Duodenal mucosa (tissue), 2 donors: ENCODE measurements around the gene JTB.

Experiments used
- H3K27ac ChIP-seq: one replicate; pipeline ENCODE4 v1.7.0; 2013; ENCODE audit warnings: low read depth, low read length
- H3K27me3 ChIP-seq, 2 donors: one replicate each; pipeline ENCODE4 v1.7.0; 2013; ENCODE audit warnings: low read length in 2 of 2, control low read depth in 1 of 2; ENCODE audit not compliant: insufficient read depth in 2 of 2, control insufficient read depth in 1 of 2
- H3K36me3 ChIP-seq, 2 donors: one replicate each; pipeline ENCODE4 v1.7.0; 2013; ENCODE audit warnings: low read length in 2 of 2, control low read depth in 1 of 2; ENCODE audit not compliant: insufficient read depth in 2 of 2, control insufficient read depth in 1 of 2
- H3K4me1 ChIP-seq, 2 donors: one replicate each; pipeline ENCODE4 v1.7.0; 2013; ENCODE audit warnings: low read length in 2 of 2, control low read depth in 1 of 2; ENCODE audit not compliant: insufficient read depth in 2 of 2, control insufficient read depth in 1 of 2
- H3K4me3 ChIP-seq, 2 donors: one replicate each; pipeline ENCODE4 v1.7.0; 2013; ENCODE audit warnings: low read length in 2 of 2, low read depth in 1 of 2
- H3K9ac ChIP-seq, 2 donors: one replicate each; pipeline ENCODE4 v1.7.0; 2013; ENCODE audit warnings: low read length in 2 of 2, low read depth in 1 of 2
- H3K9me3 ChIP-seq, 2 donors: one replicate each; pipeline ENCODE4 v1.7.0; 2013; ENCODE audit warnings: low read length in 2 of 2, control low read depth in 1 of 2; ENCODE audit not compliant: control insufficient read depth in 1 of 2

JTB gene

DNA sequence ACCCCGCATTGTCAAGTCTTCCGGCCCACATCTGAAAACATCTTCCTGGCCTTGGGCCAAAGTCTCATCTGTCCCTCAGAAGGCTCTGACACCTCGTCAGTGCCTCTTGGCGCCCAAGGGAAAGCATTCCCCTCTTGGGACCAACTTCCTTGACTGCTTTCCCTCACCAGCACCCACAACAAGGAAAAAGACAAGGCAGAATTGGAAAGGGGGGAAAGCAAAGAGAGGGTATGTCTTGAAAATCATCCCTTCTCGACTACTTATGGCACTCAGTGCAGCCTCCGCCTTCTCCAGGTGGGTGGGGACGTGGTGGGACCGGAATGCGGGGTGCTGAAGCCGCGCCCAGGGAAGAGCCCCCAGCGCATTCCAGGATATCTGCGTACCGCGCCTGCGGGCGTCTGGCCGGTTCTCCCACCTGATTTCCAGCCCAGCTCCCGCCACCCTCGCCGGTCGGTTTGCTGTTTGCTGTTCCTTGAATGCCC lies 13.6 kb downstream of the JTB start:
- peaks cover 49 to 53% of the 10 kb centered on the region in 2 donors for H3K4me1 ChIP-seq
- H3K9ac ChIP-seq, result peak overlapping the region; percentile 71 to 94
- no peaks in the 10 kb centered on the region for H3K27me3 ChIP-seq
- H3K36me3 ChIP-seq, result peaks cover 0 to 11% of the 10 kb centered on the region in 2 donors
- no peaks in the 10 kb centered on the region for H3K9me3 ChIP-seq
- peak overlapping the region; percentile 83 for H3K27ac ChIP-seq
- H3K4me3 ChIP-seq, result peak overlapping the region; percentile 77 to 95

DNA sequence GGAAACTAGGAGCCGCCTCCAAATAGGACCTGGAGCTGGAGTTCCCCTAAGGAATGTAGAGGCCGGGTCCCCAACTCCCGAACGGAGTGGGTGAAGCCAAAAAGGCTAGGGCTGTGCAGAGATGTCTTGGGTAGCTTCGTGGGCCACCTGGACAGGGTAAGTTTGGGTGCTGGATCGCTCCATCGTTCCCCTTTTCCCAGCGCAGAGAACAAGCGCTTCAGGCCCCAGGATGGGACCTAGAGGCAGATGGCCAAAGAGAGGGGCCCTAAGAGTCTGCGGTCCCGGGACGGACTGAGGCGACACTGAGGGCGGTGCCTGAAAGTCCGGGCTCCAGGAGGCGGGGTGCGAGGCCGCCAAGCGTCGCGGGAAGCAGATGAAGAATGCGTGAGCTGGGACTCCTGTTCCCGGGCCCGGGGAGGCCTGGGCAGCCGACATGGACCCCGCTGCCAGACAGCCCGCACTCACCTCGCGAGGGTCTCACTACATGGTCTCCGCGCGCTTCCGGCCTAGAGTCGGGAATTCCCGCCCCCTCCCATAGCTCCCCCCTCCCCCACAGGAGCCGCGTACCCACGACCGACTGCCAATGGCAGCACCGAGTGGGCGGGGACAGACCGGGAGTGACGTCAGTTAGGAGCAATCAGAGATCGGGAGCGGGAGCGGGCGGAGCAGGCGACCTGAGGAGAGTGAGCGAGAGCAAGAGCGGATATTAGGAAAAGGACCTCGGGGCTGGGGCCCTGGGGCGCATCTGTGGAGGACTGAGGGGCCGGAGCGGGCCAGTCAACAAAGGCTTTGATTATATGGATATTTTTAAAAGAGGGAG lies 14.2 kb downstream of the JTB start, which contains the start of gene SLC39A1:
Gene SLC39A1, minus strand, starts transcription at position 508 of the 820 bp plus-strand sequence. CDS start 822 bp downstream, outside the sequence.
- peaks cover 46 to 49% of the 10 kb centered on the region in 2 donors for H3K4me1 ChIP-seq
- peak within 1 kb of the TSS; percentile 77 to 95 for H3K4me3 ChIP-seq
- H3K27ac ChIP-seq, result peak within 1 kb of the TSS; percentile 83
- H3K36me3 ChIP-seq, result peaks cover 0 to 11% of the 10 kb centered on the region in 2 donors
- H3K27me3 ChIP-seq, result no peaks in the 10 kb centered on the region
- H3K9me3 ChIP-seq, result no peaks in the 10 kb centered on the region
- peak within 1 kb of the TSS; percentile 94 to 99 for H3K9ac ChIP-seq

DNA sequence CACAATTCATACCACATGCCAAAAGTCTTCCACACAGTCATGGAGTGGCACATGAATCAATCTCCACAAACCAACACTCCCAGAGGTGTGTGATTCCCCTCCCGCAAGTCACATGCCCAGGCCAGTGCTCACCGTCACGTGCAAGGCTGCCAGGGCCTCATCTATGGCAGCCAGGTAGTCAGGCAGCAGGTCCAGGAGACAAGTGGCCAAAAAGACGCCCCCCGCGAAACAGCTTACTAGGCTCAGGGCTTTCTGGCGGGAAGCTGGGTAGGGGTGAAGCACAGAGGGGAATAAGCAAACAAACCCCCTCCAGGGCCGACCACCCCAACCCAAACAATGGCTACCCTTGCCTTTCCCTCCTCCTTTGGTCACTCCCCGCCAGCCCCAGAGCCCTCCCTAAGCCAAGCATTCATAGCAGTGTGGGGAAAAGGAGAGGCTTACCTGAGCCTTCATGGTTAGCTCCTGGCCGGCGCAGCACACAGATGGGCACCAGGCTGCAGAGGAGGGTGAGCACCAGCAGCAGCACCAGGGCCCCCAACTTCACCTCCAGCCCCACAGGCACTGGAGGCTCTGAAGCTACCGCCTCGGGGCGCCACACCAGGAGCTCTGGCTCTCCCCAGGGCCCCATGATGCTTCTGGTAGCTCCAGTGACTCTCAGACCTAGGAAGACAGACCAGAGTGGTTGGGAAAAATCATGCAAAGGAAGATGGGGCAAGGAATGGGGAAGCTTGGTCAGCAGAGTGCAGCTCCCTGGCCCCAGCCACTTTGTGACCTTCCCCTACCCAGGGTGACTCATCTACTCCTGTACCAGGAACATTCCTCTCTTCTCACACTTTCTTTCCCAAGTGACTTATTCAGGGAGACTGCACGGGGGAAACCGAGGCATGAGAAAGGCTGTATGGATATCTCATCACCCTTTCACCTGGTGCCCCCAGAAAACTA lies 15.1 kb downstream of the JTB start:
- Histone ChIP-seq H3K27me3 (no peaks in the 10 kb centered on the region), H3K4me3 (peak overlapping the region; percentile 77 to 95), H3K27ac (peak overlapping the region; percentile 83), H3K9ac (peak overlapping the region; percentile 94 to 99), H3K9me3 (no peaks in the 10 kb centered on the region), H3K4me1 (peaks cover 46 to 50% of the 10 kb centered on the region in 2 donors), H3K36me3 (peaks cover 0 to 11% of the 10 kb centered on the region in 2 donors)

DNA sequence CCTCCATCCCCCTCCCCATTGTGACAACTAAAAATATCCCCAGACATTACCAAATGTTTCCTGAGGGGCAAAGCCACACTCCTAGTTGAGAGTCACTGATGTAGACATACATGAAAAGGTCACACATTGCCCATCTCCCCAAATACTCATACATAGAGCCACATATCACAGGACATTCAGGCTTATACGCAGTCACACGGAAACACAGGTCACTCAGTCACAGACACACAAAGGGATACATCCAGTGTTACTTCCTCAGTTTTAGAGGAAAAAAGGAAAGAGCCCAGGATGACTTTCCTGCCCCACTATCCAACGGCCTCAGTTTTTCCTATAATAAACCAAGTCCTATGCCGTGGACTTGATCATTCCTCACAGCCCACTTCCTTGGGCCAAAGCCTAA lies 16.1 kb downstream of the JTB start:
- no peak overlapping the region for H3K9ac ChIP-seq
- H3K27me3 ChIP-seq, result no peaks in the 10 kb centered on the region
- peak overlapping the region in 1 of 2 donors; percentile 77 for H3K4me3 ChIP-seq
- H3K9me3 ChIP-seq, result no peaks in the 10 kb centered on the region
- H3K36me3 ChIP-seq, result peaks cover 0 to 11% of the 10 kb centered on the region in 2 donors
- H3K4me1 ChIP-seq, result peaks cover 50 to 53% of the 10 kb centered on the region in 2 donors
- no peak overlapping the region for H3K27ac ChIP-seq

DNA sequence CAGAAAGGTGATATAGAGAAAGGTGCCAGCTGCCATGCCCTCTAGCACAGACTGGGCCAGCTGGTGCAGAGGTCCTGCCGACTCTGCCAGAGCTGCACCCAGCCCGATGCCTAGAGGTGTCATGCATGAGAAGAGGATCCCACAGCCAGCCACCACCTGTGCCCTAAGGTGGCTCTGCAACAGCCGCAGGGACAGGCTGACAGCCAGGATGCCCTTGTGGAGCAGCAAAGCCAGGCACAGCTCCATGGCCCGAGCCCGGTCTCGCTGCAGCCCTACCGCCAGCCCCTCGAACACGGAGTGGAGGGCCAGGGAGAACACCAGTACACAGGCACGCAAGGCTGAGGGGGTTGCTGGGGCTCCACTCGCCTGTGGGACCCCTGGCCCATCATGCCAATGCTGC lies 17.3 kb downstream of the JTB start:
- peaks cover 50 to 54% of the 10 kb centered on the region in 2 donors for H3K4me1 ChIP-seq
- no peak overlapping the region for H3K9ac ChIP-seq
- no peak overlapping the region for H3K4me3 ChIP-seq
- H3K27ac ChIP-seq, result no peak overlapping the region
- no peaks in the 10 kb centered on the region for H3K9me3 ChIP-seq
- no peaks in the 10 kb centered on the region for H3K27me3 ChIP-seq
- H3K36me3 ChIP-seq, result peaks cover 0 to 11% of the 10 kb centered on the region in 2 donors

DNA sequence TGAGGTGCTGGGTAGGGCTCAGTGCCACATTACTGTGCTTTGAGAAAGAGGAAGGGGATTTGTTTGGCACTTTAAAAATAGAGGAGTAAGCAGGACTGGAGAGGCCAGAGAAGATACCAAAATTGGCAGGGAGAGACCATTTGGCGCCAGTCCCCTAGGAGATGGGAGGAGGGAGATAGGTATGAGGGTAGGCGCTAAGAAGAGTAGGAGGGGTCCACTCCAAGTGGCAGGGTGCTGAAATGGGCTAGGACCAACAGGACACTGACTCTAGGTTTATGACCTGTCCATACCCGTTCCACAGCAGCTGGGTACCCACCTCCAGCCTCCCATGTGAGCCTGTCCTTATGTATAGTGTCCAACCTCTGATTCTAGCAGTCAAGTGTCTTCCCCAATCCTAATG lies 18.0 kb downstream of the JTB start:
- no peaks in the 10 kb centered on the region for H3K9me3 ChIP-seq
- H3K36me3 ChIP-seq, result peaks cover 5 to 17% of the 10 kb centered on the region in 2 donors
- H3K27me3 ChIP-seq, result no peaks in the 10 kb centered on the region
- no peak overlapping the region for H3K4me3 ChIP-seq
- H3K9ac ChIP-seq, result no peak overlapping the region
- no peak overlapping the region for H3K27ac ChIP-seq
- peaks cover 50 to 54% of the 10 kb centered on the region in 2 donors for H3K4me1 ChIP-seq

DNA sequence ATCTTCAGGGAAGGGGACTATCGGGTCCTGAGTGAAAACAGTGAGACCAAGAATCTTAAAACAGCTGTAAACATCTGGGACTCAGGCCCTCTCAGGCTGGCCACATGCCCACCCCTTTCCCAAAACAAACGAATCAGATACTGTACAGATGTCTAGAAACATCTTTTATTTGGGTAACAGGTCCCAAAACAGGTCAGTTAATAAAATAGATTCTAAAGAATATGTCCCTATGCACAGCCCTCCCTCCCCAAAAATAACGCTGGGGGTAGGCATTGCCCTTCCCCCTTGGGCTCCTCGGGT lies 18.6 kb downstream of the JTB start:
- Histone ChIP-seq H3K9me3 (no peaks in the 10 kb centered on the region), H3K9ac (peak overlapping the region in 1 of 2 donors; percentile 13), H3K4me1 (peaks cover 45 to 50% of the 10 kb centered on the region in 2 donors), H3K4me3 (peak overlapping the region; percentile 38 to 91), H3K27me3 (no peaks in the 10 kb centered on the region), H3K27ac (no peak overlapping the region), H3K36me3 (peaks cover 6 to 21% of the 10 kb centered on the region in 2 donors)

DNA sequence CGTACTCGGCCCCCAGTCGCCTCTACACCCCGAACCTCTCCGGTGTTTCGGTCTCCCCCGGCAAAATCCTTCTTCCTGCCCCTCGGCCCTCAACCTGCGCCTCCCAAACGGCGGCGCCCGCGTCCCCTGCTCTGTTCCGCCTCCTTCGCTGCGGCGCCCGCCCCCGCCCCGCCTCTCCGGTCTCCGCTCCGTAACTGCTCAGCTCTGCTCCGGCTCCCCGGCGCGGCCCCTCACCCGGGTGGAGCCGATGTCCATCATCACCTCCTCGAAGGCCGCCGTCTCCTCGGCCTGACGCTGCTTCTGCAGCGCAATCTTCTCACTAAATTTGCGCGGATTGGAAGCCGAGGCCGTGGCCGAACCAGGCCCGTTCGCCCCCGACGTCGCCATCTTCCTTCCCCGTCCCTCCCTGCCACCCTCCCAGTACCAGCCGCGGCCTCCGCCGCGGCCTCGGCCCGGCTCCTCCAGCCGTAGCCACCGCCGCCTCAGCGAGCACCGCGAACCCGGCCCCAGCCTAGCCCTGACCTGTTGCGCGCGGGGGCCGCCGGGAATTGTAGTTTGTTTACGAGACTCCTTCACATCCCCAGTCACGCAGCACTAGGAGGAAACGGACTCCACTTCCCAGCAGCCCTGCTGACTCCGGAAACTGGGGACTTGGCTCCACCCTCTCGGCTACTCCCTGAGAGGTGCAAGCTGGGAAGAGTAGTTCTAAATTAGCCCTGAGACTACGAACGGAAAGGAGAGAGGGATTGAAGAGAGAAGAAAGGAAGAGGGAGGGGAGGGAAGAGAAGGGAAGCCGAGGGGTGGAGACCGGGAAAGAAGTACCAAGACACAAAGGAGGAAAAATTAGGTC lies 19.1 kb downstream of the JTB start, which contains the start of gene CRTC2:
Gene CRTC2, minus strand, starts transcription at position 502 of the 850 bp plus-strand sequence. Its CDS starts 115 bp downstream, at position 387.
- H3K27ac ChIP-seq, result peak within 1 kb of the TSS; percentile 79
- peaks cover 45 to 49% of the 10 kb centered on the region in 2 donors for H3K4me1 ChIP-seq
- H3K4me3 ChIP-seq, result peak within 1 kb of the TSS; percentile 91 to 100
- peak within 1 kb of the TSS; percentile 81 to 91 for H3K9ac ChIP-seq
- no peaks in the 10 kb centered on the region for H3K27me3 ChIP-seq
- peaks cover 9 to 24% of the 10 kb centered on the region in 2 donors for H3K36me3 ChIP-seq
- no peaks in the 10 kb centered on the region for H3K9me3 ChIP-seq

DNA sequence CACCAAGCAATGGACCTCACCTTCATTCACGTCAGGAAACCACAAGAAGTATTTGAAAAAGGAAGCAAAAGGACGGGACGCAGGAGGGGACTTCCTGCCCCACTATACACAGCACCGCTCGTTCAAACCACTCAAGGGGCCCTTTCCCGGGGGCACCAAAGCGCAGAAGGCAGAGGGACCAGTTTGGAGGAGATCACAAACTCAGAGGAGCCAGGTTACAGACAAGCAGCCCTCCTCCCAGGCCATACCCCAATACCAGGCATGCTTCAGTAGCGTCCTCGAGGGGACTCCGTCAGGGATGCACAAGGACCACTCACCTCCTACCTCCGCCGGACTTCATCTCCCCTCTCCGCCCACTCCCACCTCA lies 19.7 kb downstream of the JTB start:
- Histone ChIP-seq H3K4me1 (peaks cover 42 to 44% of the 10 kb centered on the region in 2 donors), H3K36me3 (peaks cover 10 to 24% of the 10 kb centered on the region in 2 donors), H3K27me3 (no peaks in the 10 kb centered on the region), H3K9me3 (no peaks in the 10 kb centered on the region), H3K9ac (peak overlapping the region; percentile 81 to 91), H3K4me3 (peak overlapping the region; percentile 91 to 100), H3K27ac (peak overlapping the region; percentile 79)
